Loucy (cell line): ENCODE results near the gene WWOX.

Experiments
- H2AFZ ChIP-seq: fragments of 200-600 bp; sonication (generic); 2 replicates; pipeline ENCODE4 v1.6.0; 2016; ENCODE audit warnings: antibody characterized with exemption, mild to moderate bottlenecking, low read length, moderate library complexity
- H3F3A ChIP-seq: fragments of 200-600 bp; 2 replicates; pipeline ENCODE4 v1.6.0; 2016; ENCODE audit warnings: antibody characterized with exemption, low read depth, mild to moderate bottlenecking
- H3K27me3 ChIP-seq: fragments of 200-600 bp; sonication (generic); 2 replicates; pipeline ENCODE4 v1.6.1; 2014; ENCODE audit warnings: low read length, mild to moderate bottlenecking; ENCODE audit not compliant: insufficient read depth, poor library complexity, severe bottlenecking
- H3K36me3 ChIP-seq: fragments of 200-600 bp; sonication (generic); 2 replicates; pipeline ENCODE4 v1.6.1; 2016; ENCODE audit warnings: low read length; ENCODE audit not compliant: insufficient read depth
- H3K4me1 ChIP-seq: fragments of 200-600 bp; sonication (generic); 2 replicates; pipeline ENCODE4 v1.5.1; 2014; ENCODE audit warnings: low read length, mild to moderate bottlenecking; ENCODE audit not compliant: insufficient read depth, poor library complexity, severe bottlenecking
- H3K4me2 ChIP-seq: fragments of 200-600 bp; sonication (generic); 2 replicates; pipeline ENCODE4 v1.6.0; 2014; ENCODE audit warnings: antibody characterized with exemption, low read length, low read depth, mild to moderate bottlenecking; ENCODE audit not compliant: poor library complexity, severe bottlenecking
- H3K4me3 ChIP-seq: fragments of 200-600 bp; sonication (generic); 2 replicates; pipeline ENCODE4 v1.5.1; 2014; ENCODE audit warnings: low read length, mild to moderate bottlenecking, mixed read lengths; ENCODE audit not compliant: poor library complexity, severe bottlenecking
- H3K79me2 ChIP-seq: fragments of 200-600 bp; sonication (generic); 2 replicates; pipeline ENCODE4 v1.6.1; 2014; ENCODE audit warnings: low read length; ENCODE audit not compliant: insufficient read depth
- H3K9ac ChIP-seq: fragments of 200-600 bp; sonication (generic); 2 replicates; pipeline ENCODE4 v1.6.0; 2014; ENCODE audit warnings: mild to moderate bottlenecking, low read depth, low read length, moderate library complexity; ENCODE audit not compliant: poor library complexity, severe bottlenecking
- H3K9me2 ChIP-seq: fragments of 200-600 bp; sonication (generic); replicated peaks from 2 replicates; pipeline ENCODE4 v1.6.1; 2016; ENCODE audit warnings: low read depth, low read length, mixed read lengths
- H3K9me3 ChIP-seq: fragments of 200-600 bp; sonication (generic); 2 replicates; pipeline ENCODE4 v1.6.1; 2014; ENCODE audit warnings: mild to moderate bottlenecking, antibody characterized with exemption, low read length, low read depth; ENCODE audit not compliant: insufficient read depth
- H4K20me1 ChIP-seq: fragments of 200-600 bp; sonication (generic); 2 replicates; pipeline ENCODE4 v1.6.0; 2014; ENCODE audit warnings: antibody characterized with exemption, low read length, mild to moderate bottlenecking; ENCODE audit not compliant: insufficient read depth, poor library complexity, severe bottlenecking
- EZH2phosphoT487 ChIP-seq: fragments of 200-600 bp; IDR thresholded peaks from 2 replicates; pipeline ENCODE4 v1.6.1; 2018; ENCODE audit warnings: antibody characterized with exemption, mild to moderate bottlenecking, moderate library complexity, borderline replicate concordance
- TF ChIP-seq, protein P1 (sequence below): fragments of 200-600 bp; sonication (generic); conservative IDR thresholded peaks from 2 replicates; pipeline ENCODE4 v1.5.1; 2014; ENCODE audit warnings: mild to moderate bottlenecking, antibody characterized with exemption, low read length

The WWOX gene

DNA sequence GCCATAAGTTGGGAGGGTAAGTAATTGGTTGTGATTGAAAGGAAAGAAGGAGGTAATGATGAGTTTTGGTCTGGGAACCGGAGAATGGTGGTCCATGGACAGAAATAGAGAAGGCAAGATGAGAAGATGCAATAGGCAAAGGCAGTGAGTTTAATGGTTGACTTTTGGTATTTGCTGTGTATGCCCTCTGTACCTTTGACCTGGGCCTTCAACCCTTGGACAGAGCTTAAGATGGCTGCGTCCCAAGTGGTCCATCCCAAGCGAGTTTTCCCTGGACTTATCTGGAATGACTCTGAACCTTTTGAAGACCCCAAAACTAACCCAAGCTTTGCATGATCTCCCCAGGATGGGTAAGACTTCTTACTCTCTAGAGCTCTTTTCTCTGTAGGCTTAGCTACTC, 836.6 kb downstream of the WWOX start:
- TF ChIP-seq, protein P1, sequence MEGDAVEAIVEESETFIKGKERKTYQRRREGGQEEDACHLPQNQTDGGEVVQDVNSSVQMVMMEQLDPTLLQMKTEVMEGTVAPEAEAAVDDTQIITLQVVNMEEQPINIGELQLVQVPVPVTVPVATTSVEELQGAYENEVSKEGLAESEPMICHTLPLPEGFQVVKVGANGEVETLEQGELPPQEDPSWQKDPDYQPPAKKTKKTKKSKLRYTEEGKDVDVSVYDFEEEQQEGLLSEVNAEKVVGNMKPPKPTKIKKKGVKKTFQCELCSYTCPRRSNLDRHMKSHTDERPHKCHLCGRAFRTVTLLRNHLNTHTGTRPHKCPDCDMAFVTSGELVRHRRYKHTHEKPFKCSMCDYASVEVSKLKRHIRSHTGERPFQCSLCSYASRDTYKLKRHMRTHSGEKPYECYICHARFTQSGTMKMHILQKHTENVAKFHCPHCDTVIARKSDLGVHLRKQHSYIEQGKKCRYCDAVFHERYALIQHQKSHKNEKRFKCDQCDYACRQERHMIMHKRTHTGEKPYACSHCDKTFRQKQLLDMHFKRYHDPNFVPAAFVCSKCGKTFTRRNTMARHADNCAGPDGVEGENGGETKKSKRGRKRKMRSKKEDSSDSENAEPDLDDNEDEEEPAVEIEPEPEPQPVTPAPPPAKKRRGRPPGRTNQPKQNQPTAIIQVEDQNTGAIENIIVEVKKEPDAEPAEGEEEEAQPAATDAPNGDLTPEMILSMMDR, result no peak
- no peak for TF ChIP-seq EZH2phosphoT487
- no peaks in the 10 kb centered on the region for H3K9me2 ChIP-seq
- no peaks in the 10 kb centered on the region for H3K79me2 ChIP-seq
- no peak overlapping the region for H2AFZ ChIP-seq
- H3K4me1 ChIP-seq, result peaks cover 7% of the 10 kb centered on the region
- no peaks in the 10 kb centered on the region for H3K9me3 ChIP-seq
- H3K4me2 ChIP-seq, result no peak overlapping the region
- no peak overlapping the region for H3K4me3 ChIP-seq
- H3K27me3 ChIP-seq, result no peaks in the 10 kb centered on the region
- H3K36me3 ChIP-seq, result no peaks in the 10 kb centered on the region
- H4K20me1 ChIP-seq, result no peaks in the 10 kb centered on the region
- H3K9ac ChIP-seq, result no peak overlapping the region
- no peaks in the 10 kb centered on the region for H3F3A ChIP-seq

DNA sequence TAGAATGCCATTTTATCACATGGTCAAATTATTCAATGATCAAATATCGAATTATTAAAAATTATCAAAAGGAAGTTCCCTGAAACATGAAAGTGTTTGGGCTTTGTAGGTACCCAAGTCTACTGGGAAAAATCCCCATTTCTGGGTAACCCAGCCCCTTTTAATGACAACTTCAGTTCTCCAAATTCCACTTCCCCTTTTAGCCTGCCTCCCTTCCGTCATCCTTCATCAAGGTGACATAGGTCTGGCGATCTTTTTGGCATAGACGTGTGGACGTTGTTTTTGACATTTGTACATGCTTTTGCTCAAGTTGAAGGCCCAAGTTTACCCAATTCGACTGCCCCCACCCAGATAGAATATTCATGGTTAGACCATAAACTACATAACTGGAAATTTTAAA, 840.1 kb downstream of the WWOX start:
- Histone ChIP-seq H3F3A (no peaks in the 10 kb centered on the region), H3K27me3 (no peaks in the 10 kb centered on the region), H3K9me3 (no peaks in the 10 kb centered on the region), H3K4me3 (no peak overlapping the region), H3K4me2 (no peak overlapping the region), H3K9me2 (no peaks in the 10 kb centered on the region), H3K9ac (no peak overlapping the region), H4K20me1 (no peaks in the 10 kb centered on the region), H2AFZ (no peak overlapping the region), H3K36me3 (no peaks in the 10 kb centered on the region), H3K4me1 (peaks cover 3% of the 10 kb centered on the region), H3K79me2 (no peaks in the 10 kb centered on the region)
- TF ChIP-seq, protein P1, result no peak

DNA sequence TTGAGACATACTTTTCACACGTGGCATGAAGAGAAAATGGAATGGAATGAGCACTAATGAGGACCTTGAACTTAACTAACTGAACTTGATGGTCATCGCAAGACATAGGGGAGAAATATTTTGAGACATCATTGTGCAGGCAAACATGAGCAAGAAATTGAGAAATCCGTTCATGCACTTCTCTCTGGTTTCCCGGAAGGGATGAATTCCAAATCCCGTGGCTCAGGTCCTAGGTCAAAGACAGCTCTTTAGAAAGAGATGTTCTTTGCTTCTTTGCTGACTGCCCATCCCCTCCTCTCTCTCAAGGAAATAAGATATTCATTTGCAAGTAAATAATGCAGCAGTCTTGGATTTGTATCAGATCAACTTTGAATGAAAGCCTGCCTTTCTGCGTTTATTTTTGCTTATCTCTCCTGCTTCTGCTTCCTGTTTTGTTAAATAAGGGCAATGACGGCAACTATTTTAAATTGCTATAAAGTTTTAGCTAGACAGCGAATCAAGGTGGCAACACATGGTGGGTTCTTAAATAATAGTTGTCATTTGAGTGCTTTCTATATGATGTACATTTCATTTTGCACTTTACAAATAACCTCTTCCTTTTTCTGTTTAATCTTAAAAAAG, 843.3 kb downstream of the WWOX start:
- Histone ChIP-seq H3K9me2 (no peaks in the 10 kb centered on the region), H3K4me1 (no peaks in the 10 kb centered on the region), H3K9me3 (no peaks in the 10 kb centered on the region), H3F3A (no peaks in the 10 kb centered on the region), H3K9ac (no peak overlapping the region), H3K4me3 (no peak overlapping the region), H4K20me1 (no peaks in the 10 kb centered on the region), H3K36me3 (no peaks in the 10 kb centered on the region), H3K27me3 (no peaks in the 10 kb centered on the region), H2AFZ (no peak overlapping the region), H3K4me2 (no peak overlapping the region), H3K79me2 (no peaks in the 10 kb centered on the region)
- TF ChIP-seq, protein P1, result no peak
- TF ChIP-seq EZH2phosphoT487, result no peak
